Right lobe of liver (tissue), 4 donors: ENCODE results near the gene MYLK4.

ENCODE experiments used
- POLR2A ChIP-seq: fragments of 450-650 bp; IDR thresholded peaks from one replicate; pipeline ENCODE4 v1.6.1; 2017; ENCODE audit warnings: antibody characterized with exemption, mild to moderate bottlenecking
- TF ChIP-seq, protein P1 (sequence below), 4 donors: fragments of 200-600 bp in 3 of 4; fragments of 450-650 bp in 1 of 4; IDR thresholded peaks; one replicate each; pipeline versions ENCODE4 v1.5.1 to v1.8.0; 2016 to 2022; ENCODE audit warnings: antibody characterized with exemption in 4 of 4, mild to moderate bottlenecking in 2 of 4
- donor health status: DM: no; HTN: no; CAD: no.
- donor health status: DM: no; HTN: no; CAD: no.
- donor health status: DM: no; HTN: yes; CAD: no.

DNA sequence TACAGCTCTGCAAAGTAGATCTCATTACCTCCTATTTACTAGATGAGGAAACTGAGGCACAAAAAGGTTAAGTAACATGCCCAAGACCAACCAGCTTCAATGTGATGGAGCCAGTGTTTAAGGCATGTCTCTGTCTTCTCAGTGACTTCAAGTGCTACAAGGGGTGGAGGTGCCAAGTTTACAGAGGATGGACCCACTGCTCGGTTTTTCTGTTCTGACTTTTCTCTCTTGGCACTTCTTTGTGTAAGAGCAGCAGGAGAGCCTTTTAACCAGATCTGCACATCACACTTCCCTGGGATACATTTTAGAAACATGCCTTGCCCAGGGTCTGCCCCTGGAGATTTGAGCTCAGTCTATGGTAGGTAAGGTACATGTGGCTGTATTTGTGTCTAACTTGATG lies 24.3 kb upstream of the MYLK4 start:
- TF ChIP-seq POLR2A: no peak
- TF ChIP-seq, protein P1, sequence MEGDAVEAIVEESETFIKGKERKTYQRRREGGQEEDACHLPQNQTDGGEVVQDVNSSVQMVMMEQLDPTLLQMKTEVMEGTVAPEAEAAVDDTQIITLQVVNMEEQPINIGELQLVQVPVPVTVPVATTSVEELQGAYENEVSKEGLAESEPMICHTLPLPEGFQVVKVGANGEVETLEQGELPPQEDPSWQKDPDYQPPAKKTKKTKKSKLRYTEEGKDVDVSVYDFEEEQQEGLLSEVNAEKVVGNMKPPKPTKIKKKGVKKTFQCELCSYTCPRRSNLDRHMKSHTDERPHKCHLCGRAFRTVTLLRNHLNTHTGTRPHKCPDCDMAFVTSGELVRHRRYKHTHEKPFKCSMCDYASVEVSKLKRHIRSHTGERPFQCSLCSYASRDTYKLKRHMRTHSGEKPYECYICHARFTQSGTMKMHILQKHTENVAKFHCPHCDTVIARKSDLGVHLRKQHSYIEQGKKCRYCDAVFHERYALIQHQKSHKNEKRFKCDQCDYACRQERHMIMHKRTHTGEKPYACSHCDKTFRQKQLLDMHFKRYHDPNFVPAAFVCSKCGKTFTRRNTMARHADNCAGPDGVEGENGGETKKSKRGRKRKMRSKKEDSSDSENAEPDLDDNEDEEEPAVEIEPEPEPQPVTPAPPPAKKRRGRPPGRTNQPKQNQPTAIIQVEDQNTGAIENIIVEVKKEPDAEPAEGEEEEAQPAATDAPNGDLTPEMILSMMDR (IDR thresholded peaks at IDR 0.05): no peak
